ENCODE results near the gene ATP9B.

Gene ATP9B

GRCh38 chr18:79274823-79275222 is 205.6 kb downstream of the ATP9B start:
- no peaks in the 10 kb centered on the region for H3K79me2 ChIP-seq (ENCODE audit: insufficient read depth, low read length)
- H4K20me1 ChIP-seq (ENCODE audit: insufficient read depth, low read length, poor library complexity, severe bottlenecking): no peaks in the 10 kb centered on the region
- H3K9me3 ChIP-seq (ENCODE audit: insufficient read depth, low read depth, low read length): no peaks in the 10 kb centered on the region
- H3K27me3 ChIP-seq (ENCODE audit: insufficient read depth, low read length, poor library complexity, severe bottlenecking): no peaks in the 10 kb centered on the region
- H3K9ac ChIP-seq (ENCODE audit: low read depth, low read length, poor library complexity, severe bottlenecking): no peak overlapping the region
- no peak for TF ChIP-seq EZH2phosphoT487 (IDR thresholded peaks at IDR 0.05; ENCODE audit: borderline replicate concordance)
- TF ChIP-seq CTCF (conservative IDR thresholded peaks at IDR 0.05; ENCODE audit: low read length): no peak
- no peak overlapping the region for H3K4me3 ChIP-seq (ENCODE audit: low read length, poor library complexity, severe bottlenecking)
- H3K4me2 ChIP-seq (ENCODE audit: low read depth, low read length, poor library complexity, severe bottlenecking): no peak overlapping the region
- H2AFZ ChIP-seq (ENCODE audit: low read length): no peak overlapping the region
- H3F3A ChIP-seq (ENCODE audit: low read depth): no peaks in the 10 kb centered on the region
- H3K9me2 ChIP-seq (replicated peaks; ENCODE audit: low read depth, low read length): no peaks in the 10 kb centered on the region
- peaks cover 18% of the 10 kb centered on the region for H3K4me1 ChIP-seq (ENCODE audit: insufficient read depth, low read length, poor library complexity, severe bottlenecking)
- H3K36me3 ChIP-seq (ENCODE audit: insufficient read depth, low read length): peaks cover 3% of the 10 kb centered on the region; the same call in 1 of the 2 replicates

GRCh38 chr18:79275461-79275860 is 206.3 kb downstream of the ATP9B start:
- Histone ChIP-seq H3K36me3 (ENCODE audit: insufficient read depth, low read length) (peaks cover 3% of the 10 kb centered on the region; the same call in 1 of the 2 replicates), H3K79me2 (ENCODE audit: insufficient read depth, low read length) (no peaks in the 10 kb centered on the region), H2AFZ (ENCODE audit: low read length) (no peak overlapping the region), H3F3A (ENCODE audit: low read depth) (no peaks in the 10 kb centered on the region), H3K9ac (ENCODE audit: low read depth, low read length, poor library complexity, severe bottlenecking) (no peak overlapping the region), H3K4me1 (ENCODE audit: insufficient read depth, low read length, poor library complexity, severe bottlenecking) (peaks cover 18% of the 10 kb centered on the region), H3K4me3 (ENCODE audit: low read length, poor library complexity, severe bottlenecking) (no peak overlapping the region), H3K9me3 (ENCODE audit: insufficient read depth, low read depth, low read length) (no peaks in the 10 kb centered on the region), H4K20me1 (ENCODE audit: insufficient read depth, low read length, poor library complexity, severe bottlenecking) (no peaks in the 10 kb centered on the region), H3K4me2 (ENCODE audit: low read depth, low read length, poor library complexity, severe bottlenecking) (no peak overlapping the region), H3K9me2 (replicated peaks; ENCODE audit: low read depth, low read length) (no peaks in the 10 kb centered on the region), H3K27me3 (ENCODE audit: insufficient read depth, low read length, poor library complexity, severe bottlenecking) (no peaks in the 10 kb centered on the region)
- TF ChIP-seq CTCF (conservative IDR thresholded peaks at IDR 0.05; ENCODE audit: low read length) (no peak), EZH2phosphoT487 (IDR thresholded peaks at IDR 0.05; ENCODE audit: borderline replicate concordance) (no peak)

GRCh38 chr18:79275992-79276391 is 206.8 kb downstream of the ATP9B start:
- no peaks in the 10 kb centered on the region for H3K9me3 ChIP-seq (ENCODE audit: insufficient read depth, low read depth, low read length)
- no peaks in the 10 kb centered on the region for H3K79me2 ChIP-seq (ENCODE audit: insufficient read depth, low read length)
- H3K9me2 ChIP-seq (replicated peaks; ENCODE audit: low read depth, low read length): no peaks in the 10 kb centered on the region
- peaks cover 18% of the 10 kb centered on the region for H3K4me1 ChIP-seq (ENCODE audit: insufficient read depth, low read length, poor library complexity, severe bottlenecking)
- no peak overlapping the region for H3K4me2 ChIP-seq (ENCODE audit: low read depth, low read length, poor library complexity, severe bottlenecking)
- no peak overlapping the region for H3K4me3 ChIP-seq (ENCODE audit: low read length, poor library complexity, severe bottlenecking)
- TF ChIP-seq CTCF (conservative IDR thresholded peaks at IDR 0.05; ENCODE audit: low read length): no peak
- no peaks in the 10 kb centered on the region for H3K27me3 ChIP-seq (ENCODE audit: insufficient read depth, low read length, poor library complexity, severe bottlenecking)
- no peak overlapping the region for H3K9ac ChIP-seq (ENCODE audit: low read depth, low read length, poor library complexity, severe bottlenecking)
- no peak overlapping the region for H2AFZ ChIP-seq (ENCODE audit: low read length)
- H3K36me3 ChIP-seq (ENCODE audit: insufficient read depth, low read length): peaks cover 3% of the 10 kb centered on the region; the same call in 1 of the 2 replicates
- H4K20me1 ChIP-seq (ENCODE audit: insufficient read depth, low read length, poor library complexity, severe bottlenecking): no peaks in the 10 kb centered on the region
- H3F3A ChIP-seq (ENCODE audit: low read depth): no peaks in the 10 kb centered on the region

Measured in Loucy (cell line).